IPS-18a (cell line): ENCODE results near the gene CELSR1.

Experiments
- H3K27ac ChIP-seq: one replicate; pipeline ENCODE4 v1.5.1; 2013; ENCODE audit warnings: low read length
- H3K27me3 ChIP-seq: one replicate; pipeline ENCODE4 v1.6.1; 2013; ENCODE audit warnings: mild to moderate bottlenecking, low read length; ENCODE audit not compliant: control insufficient read depth, insufficient read depth
- H3K36me3 ChIP-seq: one replicate; pipeline ENCODE4 v1.6.1; 2013; ENCODE audit warnings: low read depth, low read length; ENCODE audit not compliant: control insufficient read depth
- H3K4me1 ChIP-seq: one replicate; pipeline ENCODE4 v1.6.1; 2013; ENCODE audit warnings: low read depth, low read length; ENCODE audit not compliant: control insufficient read depth
- H3K4me3 ChIP-seq: one replicate; pipeline ENCODE4 v1.5.1; 2013; ENCODE audit warnings: low read length
- H3K9ac ChIP-seq: one replicate; pipeline ENCODE4 v1.6.1; 2013; ENCODE audit warnings: mild to moderate bottlenecking, low read length, moderate library complexity
- H3K9me3 ChIP-seq: one replicate; pipeline ENCODE4 v1.6.1; 2013; ENCODE audit warnings: low read depth, low read length; ENCODE audit not compliant: control insufficient read depth

CELSR1 gene

GRCh38 chr22:46433318-46433717, 104.1 kb downstream of the CELSR1 start:
- Histone ChIP-seq H3K9me3 (no peaks in the 10 kb centered on the region), H3K27ac (no peak overlapping the region), H3K36me3 (no peaks in the 10 kb centered on the region), H3K27me3 (no peaks in the 10 kb centered on the region), H3K4me1 (no peaks in the 10 kb centered on the region), H3K9ac (no peak overlapping the region), H3K4me3 (no peak overlapping the region)

DNA sequence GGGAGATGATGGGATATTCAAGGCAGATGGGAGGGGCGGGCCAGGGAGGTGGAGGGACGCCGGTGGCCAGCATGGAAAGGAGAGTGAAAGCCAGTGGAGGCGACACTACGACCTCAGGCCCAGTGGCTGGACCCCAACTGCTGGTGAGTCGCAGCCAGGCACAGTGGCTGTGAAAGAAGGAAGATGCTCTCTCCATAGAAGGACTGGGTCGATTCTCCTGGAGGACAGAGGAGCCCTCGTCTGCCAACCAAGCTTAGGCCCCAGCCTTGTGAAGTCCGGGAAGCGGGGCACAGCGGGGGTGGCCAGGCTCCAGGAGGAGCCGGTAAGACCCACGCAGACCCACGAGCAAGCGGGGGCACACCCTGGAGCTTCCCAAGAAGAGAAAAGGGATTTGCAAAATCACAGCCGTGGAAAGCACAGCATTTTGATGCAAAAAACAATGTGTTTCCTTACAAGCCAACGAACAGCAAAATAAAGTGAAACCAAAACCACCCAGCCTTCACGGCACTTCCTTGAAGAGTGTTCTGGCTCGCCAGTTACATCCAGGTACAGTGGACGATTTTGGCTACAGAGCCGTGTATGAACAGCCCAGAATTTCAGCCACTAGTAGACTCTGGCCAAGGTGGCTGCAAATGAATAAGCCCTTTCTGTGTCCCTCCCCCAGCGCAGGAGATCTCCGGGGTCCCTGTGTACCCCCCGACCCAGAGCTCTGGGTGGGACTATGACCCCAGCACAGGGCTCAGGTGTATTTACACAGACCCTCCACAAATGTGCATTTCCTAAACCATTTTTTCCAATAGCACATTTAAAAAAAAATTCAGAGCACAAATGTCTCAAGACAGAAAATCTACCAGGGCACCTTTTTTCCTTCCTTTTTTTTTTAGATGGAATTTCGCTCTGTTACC, 105.0 kb downstream of the CELSR1 start:
- Histone ChIP-seq H3K36me3 (no peaks in the 10 kb centered on the region), H3K4me3 (no peak overlapping the region), H3K27me3 (no peaks in the 10 kb centered on the region), H3K27ac (no peak overlapping the region), H3K9ac (no peak overlapping the region), H3K9me3 (no peaks in the 10 kb centered on the region), H3K4me1 (no peaks in the 10 kb centered on the region)

DNA sequence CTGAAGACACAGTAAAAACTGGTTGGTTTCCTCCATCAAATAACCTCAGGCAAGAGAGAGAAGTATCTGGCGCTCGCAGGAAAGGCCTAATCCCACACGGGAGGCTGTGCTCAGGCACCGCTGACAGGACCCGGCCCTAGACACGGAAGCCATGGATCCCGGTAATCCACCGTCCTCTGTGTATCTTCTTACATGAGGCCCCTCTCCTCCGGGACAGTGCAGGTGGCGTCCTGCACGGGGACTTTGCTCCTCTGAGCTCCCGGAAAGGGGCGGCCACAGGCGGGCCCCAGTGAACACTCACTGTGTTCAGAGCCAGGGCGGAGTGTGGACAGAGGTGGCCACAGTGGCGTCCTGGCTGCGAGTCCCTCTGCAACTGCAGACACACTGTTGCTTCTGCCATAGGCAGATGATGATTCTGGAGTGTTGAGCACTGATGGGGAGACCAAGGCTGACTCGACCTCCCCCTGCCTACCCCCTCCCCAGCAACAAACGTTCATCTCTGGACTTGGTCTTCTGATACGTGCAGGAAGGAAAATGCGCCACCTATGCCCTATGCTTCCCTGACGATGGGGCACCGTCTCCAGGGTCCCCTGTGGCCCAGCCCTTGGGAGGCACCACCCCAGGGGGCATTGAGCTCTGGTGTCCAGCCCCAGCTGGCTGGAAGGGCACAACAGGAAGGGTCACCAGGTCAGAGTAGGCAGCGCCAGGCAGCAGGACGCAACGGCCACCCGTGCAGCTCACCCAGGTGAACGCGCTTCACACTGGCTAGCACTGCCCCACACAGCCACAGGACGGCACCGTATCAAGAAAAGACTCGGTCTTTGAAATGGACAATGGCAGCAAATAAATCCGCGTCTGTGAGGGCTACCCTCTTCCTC, 106.2 kb downstream of the CELSR1 start:
- no peaks in the 10 kb centered on the region for H3K4me1 ChIP-seq
- H3K9ac ChIP-seq, result no peak overlapping the region
- H3K27me3 ChIP-seq, result no peaks in the 10 kb centered on the region
- H3K36me3 ChIP-seq, result no peaks in the 10 kb centered on the region
- no peak overlapping the region for H3K27ac ChIP-seq
- no peak overlapping the region for H3K4me3 ChIP-seq
- H3K9me3 ChIP-seq, result no peaks in the 10 kb centered on the region

GRCh38 chr22:46429325-46429853, 108.0 kb downstream of the CELSR1 start:
- Histone ChIP-seq H3K27ac (no peak overlapping the region), H3K9ac (no peak overlapping the region)

GRCh38 chr22:46428602-46429324, 108.7 kb downstream of the CELSR1 start:
- Histone ChIP-seq H3K27me3 (no peaks in the 10 kb centered on the region), H3K9ac (no peak overlapping the region), H3K36me3 (no peaks in the 10 kb centered on the region), H3K4me3 (no peak overlapping the region), H3K9me3 (no peaks in the 10 kb centered on the region), H3K27ac (no peak overlapping the region), H3K4me1 (no peaks in the 10 kb centered on the region)

More at GRCh38 chr22:46429325-46429853, 108.0 kb downstream of the CELSR1 start:
- no peaks in the 10 kb centered on the region for H3K4me1 ChIP-seq
- H3K9me3 ChIP-seq, result no peaks in the 10 kb centered on the region
- no peaks in the 10 kb centered on the region for H3K36me3 ChIP-seq
- no peaks in the 10 kb centered on the region for H3K27me3 ChIP-seq
- H3K4me3 ChIP-seq, result no peak overlapping the region

GRCh38 chr22:46428171-46428570, 109.2 kb downstream of the CELSR1 start:
- Histone ChIP-seq H3K9ac (no peak overlapping the region), H3K4me1 (no peaks in the 10 kb centered on the region), H3K9me3 (no peaks in the 10 kb centered on the region), H3K4me3 (no peak overlapping the region), H3K36me3 (no peaks in the 10 kb centered on the region), H3K27me3 (no peaks in the 10 kb centered on the region), H3K27ac (no peak overlapping the region)

GRCh38 chr22:46425016-46425415, 112.4 kb downstream of the CELSR1 start:
- H3K4me1 ChIP-seq, result no peaks in the 10 kb centered on the region
- H3K9ac ChIP-seq, result no peak overlapping the region
- H3K4me3 ChIP-seq, result no peak overlapping the region
- no peaks in the 10 kb centered on the region for H3K9me3 ChIP-seq
- no peaks in the 10 kb centered on the region for H3K36me3 ChIP-seq
- no peak overlapping the region for H3K27ac ChIP-seq
- no peaks in the 10 kb centered on the region for H3K27me3 ChIP-seq

DNA sequence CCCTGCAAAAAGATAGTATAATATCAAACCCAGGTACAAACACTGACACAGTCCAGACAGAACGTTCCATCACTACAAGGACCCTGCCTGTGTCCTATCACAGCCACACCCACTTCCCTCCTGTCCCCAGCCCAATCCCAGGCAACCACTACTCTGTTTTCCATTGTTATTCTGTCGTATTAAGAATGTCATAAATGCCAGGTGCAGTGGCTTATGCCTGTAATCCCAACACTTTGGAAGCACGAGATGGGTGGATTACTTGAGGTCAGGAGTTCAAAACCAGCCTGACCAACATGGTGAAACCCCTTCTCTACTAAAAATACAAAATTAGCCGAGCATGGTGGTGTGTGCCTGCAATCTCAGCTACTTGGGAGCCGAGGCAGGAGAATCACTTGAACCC, 112.9 kb downstream of the CELSR1 start:
- Histone ChIP-seq H3K27ac (no peak overlapping the region), H3K9me3 (no peaks in the 10 kb centered on the region), H3K9ac (no peak overlapping the region), H3K27me3 (no peaks in the 10 kb centered on the region), H3K4me3 (no peak overlapping the region), H3K36me3 (no peaks in the 10 kb centered on the region), H3K4me1 (no peaks in the 10 kb centered on the region)

DNA sequence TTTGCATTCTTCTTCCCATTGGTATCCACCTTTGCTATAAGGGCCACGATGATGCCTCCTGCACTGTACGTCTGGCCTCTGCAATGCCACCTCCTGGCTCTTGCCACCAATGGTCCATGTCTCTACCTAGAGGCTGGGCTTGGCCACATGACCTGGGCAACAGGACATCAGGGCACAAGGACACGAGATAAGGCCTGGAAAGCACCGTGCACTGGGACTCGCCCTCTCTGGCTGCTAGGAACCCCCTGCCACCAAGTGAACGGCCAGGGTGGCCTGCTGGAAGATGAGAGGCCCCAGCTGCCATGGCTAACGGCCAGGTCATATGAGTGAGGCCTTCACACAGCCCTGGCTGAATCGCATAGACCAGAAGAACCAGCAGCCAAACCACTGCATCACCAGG, 114.5 kb downstream of the CELSR1 start:
- Histone ChIP-seq H3K27ac (no peak overlapping the region), H3K36me3 (no peaks in the 10 kb centered on the region), H3K4me1 (no peaks in the 10 kb centered on the region), H3K9me3 (no peaks in the 10 kb centered on the region), H3K4me3 (no peak overlapping the region), H3K27me3 (no peaks in the 10 kb centered on the region), H3K9ac (no peak overlapping the region)

DNA sequence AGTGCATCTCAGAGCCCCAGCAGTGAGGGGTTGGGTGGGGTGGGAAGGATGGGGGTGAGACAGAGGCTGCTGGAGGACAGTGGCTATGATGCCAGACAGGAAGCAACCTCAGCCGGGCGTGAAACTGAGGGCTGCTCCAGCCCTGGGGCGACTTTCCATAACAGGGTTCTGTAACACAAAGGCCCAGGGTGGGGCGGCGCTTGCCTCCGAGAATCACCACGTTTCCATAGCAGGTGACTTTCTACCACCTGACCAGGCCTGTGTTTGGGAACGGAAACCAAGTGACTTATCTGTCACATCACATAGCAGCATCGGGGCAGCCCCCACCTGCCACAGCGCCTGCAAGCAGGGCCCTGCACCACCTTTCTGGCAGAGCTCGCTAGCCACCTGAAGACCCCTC, 116.2 kb downstream of the CELSR1 start:
- H3K9ac ChIP-seq, result no peak overlapping the region
- H3K9me3 ChIP-seq, result no peaks in the 10 kb centered on the region
- H3K36me3 ChIP-seq, result no peaks in the 10 kb centered on the region
- no peak overlapping the region for H3K27ac ChIP-seq
- H3K4me3 ChIP-seq, result no peak overlapping the region
- H3K4me1 ChIP-seq, result no peaks in the 10 kb centered on the region
- no peaks in the 10 kb centered on the region for H3K27me3 ChIP-seq
